Measurements from ENCODE around the gene SPATA1.
"Not testable (repeated sequence)": the region's sequence is repeated elsewhere in the genome, so short reads cannot be mapped to it uniquely, and the experiment has no call there.

SPATA1 gene

GRCh38 chr1:84506002-84506728, at the start of gene SPATA1, which contains the start of gene GNG5:
Gene SPATA1, plus strand, starts transcription at chr1:84506386. Its CDS starts 9,974 bp downstream, at chr1:84516360.
Gene GNG5, minus strand, starts transcription at chr1:84506581. Its CDS starts 490 bp downstream, at chr1:84506091.
- peak; percentile 97 for DNase-seq (ENCODE audit: low spot score)

DNA sequence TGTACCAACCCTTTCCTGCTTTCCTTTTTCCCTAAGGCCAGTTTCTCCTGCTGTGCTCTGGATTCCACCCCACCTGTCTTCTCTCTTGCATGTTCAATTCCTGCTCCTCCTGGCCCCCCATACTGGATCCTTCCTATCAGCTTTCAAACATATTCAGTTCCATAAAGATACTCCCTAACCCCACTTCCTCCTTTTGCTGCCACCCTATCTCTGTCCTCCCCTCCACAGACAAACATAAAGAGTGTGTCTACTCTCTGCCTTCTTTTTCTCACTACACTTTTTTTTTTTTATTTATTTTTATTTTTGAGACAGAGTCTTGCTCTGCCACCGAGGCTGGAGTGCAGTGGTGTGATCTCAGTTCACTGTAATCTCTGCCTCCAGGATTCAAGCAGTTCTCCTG, 44.1 kb upstream of the SPATA1 start:
- no peak for DNase-seq (ENCODE audit: low spot score)

DNA sequence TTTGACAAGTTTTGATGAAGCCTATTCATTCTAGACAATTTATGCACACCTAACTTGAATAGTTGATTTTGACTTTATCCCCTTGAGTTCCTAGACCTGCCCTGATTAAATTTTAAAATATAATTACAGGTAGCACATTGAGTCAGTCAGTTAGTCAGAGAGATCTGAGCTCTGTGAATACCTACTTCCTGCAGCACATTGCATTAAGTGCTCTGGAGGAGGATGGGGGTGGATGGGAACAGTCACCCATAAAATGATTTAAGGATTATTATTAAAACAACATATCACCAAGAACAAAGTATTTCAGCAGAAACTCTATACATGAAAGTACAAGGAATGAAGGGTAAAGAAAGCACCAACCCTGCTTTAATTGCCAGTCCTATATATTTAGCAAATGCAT, 38.9 kb upstream of the SPATA1 start:
- DNase-seq (ENCODE audit: low spot score): no peak

GRCh38 chr1:84476225-84476624, 30.0 kb upstream of the SPATA1 start:
- DNase-seq (ENCODE audit: low spot score): no peak

DNA sequence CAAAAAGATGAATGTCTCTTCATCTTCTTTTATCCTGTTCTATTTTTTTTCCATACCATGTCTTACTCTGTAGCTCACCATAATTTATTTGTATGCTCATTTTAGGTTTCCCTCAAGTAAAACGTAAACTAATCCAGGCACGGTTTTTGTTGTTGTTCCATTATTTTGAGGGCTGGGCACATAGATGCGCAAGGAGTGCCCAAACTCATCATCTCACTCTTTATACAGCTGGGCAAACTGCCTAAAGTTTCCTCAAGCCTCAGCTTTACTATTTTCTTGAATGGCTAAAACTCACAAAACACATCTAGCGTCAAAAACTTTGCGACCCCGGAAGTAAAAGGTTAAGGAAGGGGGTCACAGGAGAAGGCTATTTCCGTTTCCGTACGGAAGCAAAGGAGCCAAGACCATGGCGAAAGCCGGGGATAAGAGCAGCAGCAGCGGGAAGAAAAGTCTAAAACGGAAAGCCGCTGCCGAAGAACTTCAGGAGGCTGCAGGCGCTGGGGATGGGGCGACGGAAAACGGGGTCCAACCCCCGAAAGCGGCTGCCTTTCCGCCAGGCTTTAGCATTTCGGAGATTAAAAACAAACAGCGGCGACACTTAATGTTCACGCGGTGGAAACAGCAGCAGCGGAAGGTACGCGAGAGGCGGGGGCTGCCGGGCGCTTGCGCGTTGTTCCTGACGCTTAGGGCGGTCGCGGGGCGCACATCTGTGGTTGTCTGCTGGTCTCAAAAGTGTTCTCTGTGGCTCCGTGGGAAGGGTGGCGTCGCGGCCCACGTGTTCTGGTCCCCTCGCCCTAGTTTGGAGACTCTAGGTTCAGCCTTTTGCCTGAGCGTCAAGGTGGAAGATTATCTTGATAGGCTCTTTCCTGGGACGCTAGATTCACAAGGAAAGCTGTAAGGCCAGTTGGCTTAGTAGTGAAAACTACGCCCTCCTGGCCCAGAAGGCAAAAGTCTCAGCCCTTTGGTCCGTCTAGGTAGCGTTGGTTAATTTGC, 27.0 kb upstream of the SPATA1 start, which contains the start of gene RPF1:
RPF1 (plus strand) TSS at position 391 of the 993 bp plus-strand sequence; CDS start at position 407, 16 bp downstream.
- peak; percentile 78 for DNase-seq (ENCODE audit: low spot score)

GRCh38 chr1:84479998-84480397, 26.2 kb upstream of the SPATA1 start:
- DNase-seq (ENCODE audit: low spot score): no peak

GRCh38 chr1:84480650-84481049, 25.5 kb upstream of the SPATA1 start:
- DNase-seq (ENCODE audit: low spot score): no peak

GRCh38 chr1:84481317-84481716, 24.9 kb upstream of the SPATA1 start:
- DNase-seq (ENCODE audit: low spot score): no peak

DNA sequence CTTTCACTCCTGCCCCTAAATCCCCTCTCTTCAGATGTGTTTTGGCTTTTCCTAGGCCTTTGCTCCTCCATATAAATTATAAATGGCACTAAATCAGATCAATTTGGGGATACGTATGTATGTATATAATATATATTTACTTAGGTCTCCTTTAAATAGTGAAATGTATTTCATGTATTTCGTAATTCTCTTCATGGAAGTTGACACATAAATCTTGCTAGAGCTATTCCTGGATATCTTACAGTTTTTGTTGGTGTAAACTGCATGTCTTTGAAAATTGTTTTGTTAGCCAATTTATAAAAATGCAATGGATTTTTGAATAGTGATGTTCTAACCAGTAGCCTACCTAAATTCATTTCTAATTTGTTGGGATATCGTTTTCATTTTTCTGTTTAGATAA, 18.1 kb upstream of the SPATA1 start:
- no peak for DNase-seq (ENCODE audit: low spot score)

GRCh38 chr1:84489766-84490165, 16.4 kb upstream of the SPATA1 start:
- no peak for DNase-seq (ENCODE audit: low spot score)

- DNase-seq (ENCODE audit: low spot score): no peak
Observed at GRCh38 chr1:84492726-84493125, 13.5 kb upstream of the SPATA1 start.

GRCh38 chr1:84493747-84494146, 12.4 kb upstream of the SPATA1 start:
- no peak for DNase-seq (ENCODE audit: low spot score)

DNA sequence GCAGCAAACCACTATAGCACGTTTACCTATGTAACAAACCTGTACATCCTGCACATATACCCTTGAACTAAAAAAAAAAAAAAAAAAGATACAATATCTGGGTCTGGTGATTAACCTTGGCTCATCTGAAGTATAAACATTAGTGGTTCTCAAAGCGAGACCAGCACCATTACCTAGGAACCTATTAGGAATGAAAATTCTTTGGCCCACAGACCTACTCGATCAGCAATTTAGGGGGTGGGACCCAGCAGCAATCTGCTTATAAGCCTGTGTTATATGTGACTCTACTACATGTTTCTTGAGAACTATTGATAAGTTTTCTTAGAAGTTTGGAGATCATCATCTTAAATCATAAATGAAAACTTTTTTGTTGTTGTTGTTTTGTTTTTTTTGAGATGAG, 9.7 kb upstream of the SPATA1 start:
- no peak for DNase-seq (ENCODE audit: low spot score)

DNA sequence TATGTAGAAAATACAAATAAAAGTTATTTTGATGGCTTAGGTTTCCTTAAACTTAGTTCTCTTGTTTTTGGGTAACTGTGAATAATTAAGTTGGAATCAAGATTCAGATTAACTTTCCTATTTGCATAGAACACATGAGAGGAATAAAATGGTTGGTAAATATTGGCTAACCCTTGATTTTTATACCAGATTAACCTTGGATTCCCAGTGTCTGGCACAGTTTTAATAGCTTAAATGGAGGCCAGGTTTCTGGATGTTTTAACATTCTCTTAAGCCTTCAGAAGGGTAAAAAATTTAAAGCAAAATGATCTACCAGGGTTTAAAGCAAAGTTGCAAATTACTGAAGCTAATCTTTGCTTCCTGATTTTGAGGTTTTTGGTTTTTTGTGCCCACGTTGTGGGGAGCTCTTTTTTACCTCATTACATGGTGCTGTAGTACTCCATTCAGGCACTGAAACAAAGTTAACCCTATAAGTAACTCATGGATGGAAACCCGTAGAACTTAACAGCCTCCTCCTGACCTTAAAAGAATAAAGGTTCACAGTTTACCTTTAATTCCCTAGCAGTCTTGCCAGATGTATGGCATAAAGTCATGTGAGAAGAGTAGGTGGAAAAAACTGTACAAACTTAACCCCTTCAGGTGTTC, 8.4 kb upstream of the SPATA1 start:
- DNase-seq (ENCODE audit: low spot score): no peak

DNA sequence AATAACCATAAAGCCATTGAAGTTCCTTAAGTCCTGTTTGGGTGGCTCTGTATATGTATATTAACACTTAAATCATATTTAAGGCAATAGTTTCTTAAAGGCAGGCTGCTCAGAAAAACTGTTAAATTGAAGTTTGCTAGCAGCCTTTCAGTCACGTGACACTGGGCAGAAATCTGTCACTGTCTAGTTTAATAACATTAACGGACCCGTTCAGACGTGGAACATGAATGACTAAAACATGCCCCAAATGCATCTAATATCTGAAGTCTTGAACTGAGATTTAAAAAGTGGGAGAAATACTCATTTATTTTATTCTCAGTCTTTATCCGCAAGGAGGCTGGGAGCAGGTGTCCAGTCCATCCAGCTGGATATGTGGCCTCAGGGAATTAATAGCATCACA, 3.3 kb upstream of the SPATA1 start:
- no peak for DNase-seq (ENCODE audit: low spot score)

DNA sequence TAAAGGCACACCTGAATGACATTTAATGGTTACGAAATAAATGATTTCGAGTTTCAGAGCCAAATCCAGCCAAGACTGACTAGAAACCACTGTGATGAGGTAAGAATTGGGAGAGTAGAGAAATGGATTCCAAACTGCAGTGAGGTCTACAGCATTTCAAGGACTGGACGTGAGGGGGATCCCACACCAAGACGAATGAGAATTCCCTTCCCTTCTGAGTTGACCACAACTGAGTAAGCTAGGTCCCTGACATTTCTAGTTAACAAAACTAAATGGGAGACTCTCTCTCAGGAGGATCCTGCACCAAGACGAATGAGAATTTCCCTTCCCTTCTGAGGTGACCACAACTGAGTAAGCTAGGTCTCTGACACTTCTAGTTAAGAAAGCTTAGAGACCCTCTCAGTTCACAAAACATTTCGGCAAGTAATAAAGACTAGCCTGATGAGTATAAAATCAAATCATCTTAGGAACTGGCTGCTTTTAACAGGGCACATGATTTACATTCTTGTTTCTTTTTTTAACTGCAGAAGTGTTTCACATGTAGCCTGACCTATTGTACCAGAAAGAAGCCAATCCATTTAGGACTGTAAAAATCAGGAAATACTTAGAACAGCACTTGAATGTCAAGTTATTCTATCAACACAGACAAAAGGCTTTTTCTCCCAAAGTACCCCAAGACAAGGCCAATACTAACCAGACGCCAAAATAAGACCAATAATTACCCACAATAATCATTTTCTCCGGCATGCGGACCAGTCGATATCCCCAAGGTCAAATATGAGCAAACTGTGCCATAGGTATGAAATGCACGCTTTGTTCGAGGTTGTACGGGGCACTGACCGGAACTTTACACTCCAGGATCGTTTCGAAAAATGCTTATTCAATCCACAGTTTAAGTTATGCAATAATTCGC, 1.4 kb upstream of the SPATA1 start:
- peak; percentile 5 for DNase-seq (ENCODE audit: low spot score)

DNA sequence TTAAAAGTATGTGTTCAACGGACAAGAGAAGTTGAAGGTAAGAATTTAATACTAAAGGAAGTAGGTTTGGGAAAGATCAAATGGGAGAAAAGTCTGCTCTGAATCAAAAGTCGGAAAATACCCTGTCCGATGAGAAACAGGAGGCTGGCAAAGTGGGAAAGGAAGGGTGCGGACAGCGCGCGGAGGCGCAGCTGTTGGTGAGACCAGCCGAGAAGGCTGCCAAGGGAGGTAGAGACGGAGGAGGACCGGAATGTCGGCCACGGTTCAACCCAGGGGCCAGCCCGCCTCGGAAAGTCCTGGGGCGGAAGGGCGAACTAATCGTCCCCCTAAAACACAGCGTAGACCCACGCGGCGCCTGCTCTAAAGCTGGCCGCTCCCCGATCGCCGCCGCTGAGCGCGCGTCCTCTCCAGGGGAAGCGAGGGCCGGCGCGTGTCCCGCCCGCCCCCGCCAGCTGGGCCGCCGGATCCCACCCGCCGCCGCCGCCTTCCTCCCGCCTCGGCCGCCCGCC, 639 bp upstream of the SPATA1 start:
- peak; percentile 61 for DNase-seq (ENCODE audit: low spot score)

DNA sequence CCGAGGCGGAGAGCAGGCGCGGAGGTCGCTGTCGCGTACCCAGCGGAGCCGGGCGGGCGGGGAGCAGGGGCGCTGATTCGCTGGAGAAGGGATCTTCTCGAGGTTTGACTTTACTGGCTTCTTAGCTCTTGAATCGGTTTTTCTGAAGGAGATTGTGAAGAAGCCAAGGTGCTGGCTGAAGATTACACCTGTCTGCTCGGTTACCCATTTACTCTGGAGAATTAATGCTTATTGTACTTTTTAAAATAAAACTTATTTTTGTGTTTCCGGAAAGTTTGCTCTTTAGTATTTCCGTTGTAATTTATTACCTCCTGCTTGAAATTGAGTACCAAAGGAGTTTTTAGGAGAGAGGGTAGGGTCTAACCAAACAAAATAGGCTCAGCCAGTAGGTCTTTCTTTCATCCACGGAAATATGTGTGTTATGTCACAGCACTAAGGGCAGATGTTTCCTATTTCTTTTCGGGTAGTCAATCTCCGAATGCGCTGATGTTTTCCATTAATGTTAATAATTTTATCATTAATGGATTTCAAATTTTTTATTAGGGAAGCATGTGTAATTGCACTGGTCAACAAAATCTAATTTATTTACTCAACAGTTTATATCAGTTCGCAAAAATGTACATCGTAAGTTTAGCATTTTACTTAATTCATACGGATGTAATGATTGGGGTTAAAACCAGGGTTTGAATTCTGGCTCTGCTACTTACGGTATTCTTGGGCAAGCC, 705 bp downstream of the SPATA1 start:
- DNase-seq (ENCODE audit: low spot score): no peak

DNA sequence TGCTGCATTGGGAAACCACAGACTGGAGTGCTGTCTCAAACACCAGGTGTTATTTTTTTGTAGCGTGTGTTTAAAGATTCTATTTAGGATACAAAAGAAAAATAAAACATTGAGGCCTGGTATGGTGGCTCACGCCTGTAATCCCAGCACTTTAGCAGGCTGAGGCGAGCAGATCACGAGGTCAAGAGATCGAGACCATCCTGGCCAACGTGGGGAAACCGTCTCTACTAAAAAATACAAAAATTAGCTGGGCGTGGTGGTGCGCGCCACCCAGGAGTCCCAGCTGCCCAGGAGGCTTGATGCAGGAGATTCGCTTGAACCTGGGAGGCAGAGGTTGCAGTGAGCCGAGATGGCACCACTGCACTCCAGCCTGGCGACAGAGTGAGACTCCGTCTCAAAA, 1.7 kb downstream of the SPATA1 start:
- DNase-seq (ENCODE audit: low spot score): not testable (repeated sequence)

- no peak for DNase-seq (ENCODE audit: low spot score)
Observed at GRCh38 chr1:84508510-84508909, 2.3 kb downstream of the SPATA1 start.

Data from Ammon's horn (tissue), 1 donor.